D721Med (cell line): ENCODE measurements around the gene DLK2.
"Not testable (repeated sequence)": the region's sequence is repeated elsewhere in the genome, so short reads cannot be mapped to it uniquely, and the experiment has no call there.

Source experiments
- DNase-seq: peaks from one replicate; pipeline ENCODE4 v3.0.0; 2011; ENCODE audit warnings: low spot score; ENCODE audit not compliant: insufficient read length
- FAIRE-seq: peaks from 2 replicates; lab custom pipeline; 2011; peaks lifted over from hg19 to GRCh38; lab: Jason Lieb, UNC
- TF ChIP-seq, protein P1 (sequence below): IDR thresholded peaks from 2 replicates; pipeline ENCODE4 v1.5.1; 2012; ENCODE audit warnings: mild to moderate bottlenecking, control low read depth; ENCODE audit not compliant: insufficient read depth; ENCODE audit errors: missing control alignments

The DLK2 gene

GRCh38 chr6:43461936-43462335, 6.6 kb upstream of the DLK2 start:
- FAIRE-seq (no peak), DNase-seq (no peak)
- TF ChIP-seq, protein P1, sequence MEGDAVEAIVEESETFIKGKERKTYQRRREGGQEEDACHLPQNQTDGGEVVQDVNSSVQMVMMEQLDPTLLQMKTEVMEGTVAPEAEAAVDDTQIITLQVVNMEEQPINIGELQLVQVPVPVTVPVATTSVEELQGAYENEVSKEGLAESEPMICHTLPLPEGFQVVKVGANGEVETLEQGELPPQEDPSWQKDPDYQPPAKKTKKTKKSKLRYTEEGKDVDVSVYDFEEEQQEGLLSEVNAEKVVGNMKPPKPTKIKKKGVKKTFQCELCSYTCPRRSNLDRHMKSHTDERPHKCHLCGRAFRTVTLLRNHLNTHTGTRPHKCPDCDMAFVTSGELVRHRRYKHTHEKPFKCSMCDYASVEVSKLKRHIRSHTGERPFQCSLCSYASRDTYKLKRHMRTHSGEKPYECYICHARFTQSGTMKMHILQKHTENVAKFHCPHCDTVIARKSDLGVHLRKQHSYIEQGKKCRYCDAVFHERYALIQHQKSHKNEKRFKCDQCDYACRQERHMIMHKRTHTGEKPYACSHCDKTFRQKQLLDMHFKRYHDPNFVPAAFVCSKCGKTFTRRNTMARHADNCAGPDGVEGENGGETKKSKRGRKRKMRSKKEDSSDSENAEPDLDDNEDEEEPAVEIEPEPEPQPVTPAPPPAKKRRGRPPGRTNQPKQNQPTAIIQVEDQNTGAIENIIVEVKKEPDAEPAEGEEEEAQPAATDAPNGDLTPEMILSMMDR, result no peak

DNA sequence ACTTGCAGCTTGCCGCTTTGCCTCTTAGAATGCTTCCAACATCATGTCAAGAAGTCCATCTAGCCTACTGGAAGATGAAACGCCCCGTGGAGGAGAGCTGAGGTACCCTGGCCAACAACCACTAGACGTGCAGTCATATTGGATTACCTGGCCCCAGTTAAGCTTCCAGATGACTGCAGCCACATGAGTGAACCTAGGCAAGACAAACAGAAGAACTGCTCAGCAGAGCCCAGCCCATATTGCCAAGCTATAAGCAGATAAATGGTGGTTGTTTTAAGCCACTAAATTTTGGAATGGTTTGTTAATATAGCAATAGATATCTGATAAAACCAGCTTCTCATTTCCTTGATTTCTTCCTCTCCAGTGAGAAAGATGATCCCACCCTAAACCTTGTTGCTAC, 4.7 kb upstream of the DLK2 start:
- DNase-seq (no peak), FAIRE-seq (no peak)
- TF ChIP-seq, protein P1, result no peak

DNA sequence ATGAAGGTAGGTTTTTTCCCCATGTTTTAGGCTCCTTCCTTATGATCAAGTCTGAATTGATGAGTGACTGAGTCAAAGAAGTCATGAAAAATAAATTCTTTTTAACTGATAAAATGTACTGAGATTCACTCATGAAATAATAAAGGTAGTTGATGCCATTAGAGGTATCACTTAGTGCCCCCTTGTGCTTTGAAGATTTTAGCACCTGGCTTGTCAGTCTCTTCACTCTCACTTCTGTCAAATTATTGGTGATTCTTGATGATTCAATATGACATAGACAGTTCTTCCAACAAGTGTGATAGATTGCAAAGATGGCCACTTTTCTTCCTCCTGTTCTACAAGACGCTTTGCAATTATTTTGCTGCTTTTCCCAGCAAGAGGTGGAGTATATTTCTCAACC, 4.2 kb upstream of the DLK2 start:
- FAIRE-seq, result no peak
- DNase-seq, result no peak
- TF ChIP-seq, protein P1, result no peak

- FAIRE-seq, DNase-seq: not testable (repeated sequence)
These were observed 2.8 kb upstream of the DLK2 start for GRCh38 chr6:43458154-43458553.

DNA sequence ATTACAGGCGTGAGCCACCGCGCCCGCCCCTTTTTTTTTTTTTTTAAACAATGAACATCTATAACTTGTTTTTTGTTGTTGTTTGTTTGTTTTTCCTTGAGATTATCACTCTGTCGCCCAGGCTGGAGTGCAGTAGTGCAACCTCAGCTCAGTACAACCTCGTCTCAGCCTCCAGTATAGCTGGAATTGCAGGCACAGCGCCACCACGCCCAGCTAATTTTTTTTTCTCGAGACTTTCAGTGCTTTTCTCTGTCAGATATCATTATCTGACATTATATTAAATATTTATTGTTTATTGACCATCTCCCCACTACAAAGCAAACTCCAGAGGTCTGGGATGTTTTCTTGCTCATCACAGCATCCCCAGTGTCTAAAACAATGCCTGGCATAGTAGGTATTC, 2.3 kb upstream of the DLK2 start:
- DNase-seq (no peak), FAIRE-seq (no peak)
- TF ChIP-seq, protein P1, result peak; percentile 26

DNA sequence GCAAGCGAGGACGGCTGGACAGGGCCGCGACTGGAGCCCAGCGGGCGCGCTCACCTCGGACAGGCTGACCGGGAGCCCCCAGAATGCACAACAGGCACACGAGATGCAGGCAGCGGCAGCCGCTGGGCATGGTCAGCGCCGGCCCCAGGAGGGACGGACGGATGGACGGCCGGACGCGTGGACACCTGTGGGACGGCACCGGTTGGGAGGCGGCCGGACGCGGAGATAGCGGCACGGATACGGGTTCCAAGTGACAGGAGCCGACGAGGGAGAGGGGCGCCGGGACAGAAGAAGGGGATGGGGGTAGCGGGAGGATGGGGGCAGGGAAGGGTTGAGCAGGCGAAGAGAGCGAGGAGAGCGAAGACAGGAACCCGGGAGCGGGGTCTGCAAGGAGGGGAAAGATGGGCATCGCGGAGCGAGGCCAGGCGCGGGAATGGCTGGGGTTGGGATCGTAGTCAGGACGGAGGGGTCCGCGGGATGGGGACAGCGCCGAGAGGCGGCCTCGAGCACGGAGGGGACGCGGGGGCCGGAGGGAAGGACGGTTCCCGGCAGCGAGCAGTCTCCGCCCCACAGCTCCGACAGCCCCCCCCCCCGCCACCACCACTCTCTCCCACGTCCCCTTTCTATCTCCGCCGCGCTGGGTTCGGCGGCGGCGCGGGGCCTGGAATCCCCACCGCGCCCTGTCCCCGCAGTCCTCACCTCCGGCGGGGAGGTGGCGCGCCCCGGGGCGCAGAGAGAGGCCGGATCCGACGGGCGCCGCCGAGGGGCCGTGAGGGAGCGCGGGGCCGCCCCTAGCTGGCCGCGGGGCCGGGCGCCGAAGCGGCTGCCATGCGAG, 435 bp downstream of the DLK2 start:
- peak; percentile 61 for DNase-seq
- TF ChIP-seq, protein P1, result no peak
- no peak for FAIRE-seq

DNA sequence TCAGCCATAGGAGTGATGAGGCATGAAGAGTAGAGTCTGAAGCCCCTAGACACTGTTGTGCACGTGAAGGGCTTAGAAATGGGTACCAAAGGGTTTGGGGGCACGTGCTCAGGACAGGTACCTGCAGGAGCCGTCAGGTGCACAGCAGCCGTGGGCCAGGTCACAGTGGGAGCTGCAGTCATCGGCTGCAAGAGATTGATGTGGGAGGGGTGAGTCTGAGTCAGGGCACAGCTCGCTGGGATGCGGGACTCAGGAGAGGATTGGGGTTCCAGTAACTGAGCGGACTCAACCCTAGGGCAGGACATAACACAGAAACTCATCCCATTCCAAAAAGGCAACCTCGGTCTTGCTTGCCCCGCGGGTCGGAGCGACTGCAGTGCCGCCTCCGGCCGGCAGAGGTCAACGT, 1.1 kb downstream of the DLK2 start:
- DNase-seq (no peak), FAIRE-seq (no peak)
- TF ChIP-seq, protein P1, result peak; percentile 68
